ENCODE measurements around the gene FAM107B.

The FAM107B gene

GRCh38 chr10:14664345-14664744, 110.4 kb downstream of the FAM107B start:
- no peak for ATAC-seq
- no peak for TF ChIP-seq ESRRG (CRISPR knock-in tag; IDR thresholded peaks at IDR 0.05)
- TF ChIP-seq CSDC2 (CRISPR knock-in tag; IDR thresholded peaks at IDR 0.05) = no peak
- no peak for TF ChIP-seq CREB5 (CRISPR knock-in tag; IDR thresholded peaks at IDR 0.05; ENCODE audit: low read depth)
- no peak for TF ChIP-seq ZFP3 (CRISPR knock-in tag; IDR thresholded peaks at IDR 0.05)
- TF ChIP-seq GLIS3 (CRISPR knock-in tag; IDR thresholded peaks at IDR 0.05) = no peak
- no peak for TF ChIP-seq ZFP30 (CRISPR knock-in tag; IDR thresholded peaks at IDR 0.05)
- TF ChIP-seq PATZ1 (CRISPR knock-in tag; IDR thresholded peaks at IDR 0.05; ENCODE audit: borderline replicate concordance) = no peak
- TF ChIP-seq OSR1 (CRISPR knock-in tag; IDR thresholded peaks at IDR 0.05) = no peak
- no peak for TF ChIP-seq POU6F1 (CRISPR knock-in tag; IDR thresholded peaks at IDR 0.05; ENCODE audit: borderline replicate concordance, low read depth)
- no peak for TF ChIP-seq TSHZ2 (CRISPR knock-in tag; IDR thresholded peaks at IDR 0.05)
- TF ChIP-seq ZNF565 (CRISPR knock-in tag; conservative IDR thresholded peaks at IDR 0.05; ENCODE audit: low read depth) = no peak
- TF ChIP-seq ARNTL (CRISPR knock-in tag; IDR thresholded peaks at IDR 0.05; ENCODE audit: borderline replicate concordance, low read depth) = no peak
- no peak for TF ChIP-seq ZNF8 (CRISPR knock-in tag; IDR thresholded peaks at IDR 0.05)
- TF ChIP-seq TOX (CRISPR knock-in tag; IDR thresholded peaks at IDR 0.05; ENCODE audit: borderline replicate concordance) = no peak

- no peak for ATAC-seq
- TF ChIP-seq PATZ1 (CRISPR knock-in tag; IDR thresholded peaks at IDR 0.05; ENCODE audit: borderline replicate concordance) (no peak), TCF4 (CRISPR knock-in tag; IDR thresholded peaks at IDR 0.05; ENCODE audit: borderline replicate concordance) (no peak), RARB (CRISPR knock-in tag; IDR thresholded peaks at IDR 0.05) (no peak), ARNTL (CRISPR knock-in tag; IDR thresholded peaks at IDR 0.05; ENCODE audit: borderline replicate concordance, low read depth) (no peak), SNAI2 (CRISPR knock-in tag; IDR thresholded peaks at IDR 0.05) (no peak), CSDC2 (CRISPR knock-in tag; IDR thresholded peaks at IDR 0.05) (no peak), TOX (CRISPR knock-in tag; IDR thresholded peaks at IDR 0.05; ENCODE audit: borderline replicate concordance) (no peak), GLIS3 (CRISPR knock-in tag; IDR thresholded peaks at IDR 0.05) (no peak), POU6F1 (CRISPR knock-in tag; IDR thresholded peaks at IDR 0.05; ENCODE audit: borderline replicate concordance, low read depth) (no peak), ZNF565 (CRISPR knock-in tag; conservative IDR thresholded peaks at IDR 0.05; ENCODE audit: low read depth) (no peak), ISL1 (CRISPR knock-in tag; IDR thresholded peaks at IDR 0.05) (no peak), ZNF8 (CRISPR knock-in tag; IDR thresholded peaks at IDR 0.05) (no peak), ZFP3 (CRISPR knock-in tag; IDR thresholded peaks at IDR 0.05) (no peak), ZNF70 (CRISPR knock-in tag; IDR thresholded peaks at IDR 0.05) (no peak), BACH2 (CRISPR knock-in tag; IDR thresholded peaks at IDR 0.05; ENCODE audit: borderline replicate concordance) (no peak), CREB5 (CRISPR knock-in tag; IDR thresholded peaks at IDR 0.05; ENCODE audit: low read depth) (no peak), OSR1 (CRISPR knock-in tag; IDR thresholded peaks at IDR 0.05) (no peak), ESRRG (CRISPR knock-in tag; IDR thresholded peaks at IDR 0.05) (no peak)
Observed at GRCh38 chr10:14661818-14662217, 112.9 kb downstream of the FAM107B start.

All from SK-N-SH treated with all-trans-retinoic acid at 6 μM for 48 hours (cell line).